Measurements from ENCODE around the gene MTRF1.

The MTRF1 gene

DNA sequence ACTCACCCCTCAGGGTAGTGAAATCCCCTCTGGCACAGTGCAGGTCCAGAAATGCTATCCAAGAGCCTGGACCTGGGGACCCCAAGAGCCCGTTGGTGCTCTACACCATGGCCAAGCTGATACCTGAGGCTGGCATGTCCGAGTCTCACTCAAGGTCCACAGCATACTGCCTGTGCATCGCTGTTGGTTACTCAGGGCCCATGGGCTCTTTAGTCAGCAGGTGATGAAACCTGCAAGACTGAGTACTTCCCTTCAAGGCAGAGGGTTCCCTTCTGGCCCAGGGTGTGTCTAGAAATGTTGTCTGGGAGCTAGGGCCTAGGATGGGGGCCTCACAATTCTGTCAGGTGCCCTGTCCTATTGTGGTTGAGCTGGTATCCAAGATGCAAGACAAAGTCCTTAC lies 49.5 kb downstream of the MTRF1 start:
- DNase-seq (ENCODE audit: low spot score in 2 of 2) (no peak), ATAC-seq (no peak)
- Mint-ChIP-seq H3K27ac (no peak overlapping the region), H3K4me3 (no peak overlapping the region), H3K36me3 (peaks cover 6% of the 10 kb centered on the region), H3K4me1 (no peaks in the 10 kb centered on the region), H3K9me3 (peaks cover 6% of the 10 kb centered on the region)

DNA sequence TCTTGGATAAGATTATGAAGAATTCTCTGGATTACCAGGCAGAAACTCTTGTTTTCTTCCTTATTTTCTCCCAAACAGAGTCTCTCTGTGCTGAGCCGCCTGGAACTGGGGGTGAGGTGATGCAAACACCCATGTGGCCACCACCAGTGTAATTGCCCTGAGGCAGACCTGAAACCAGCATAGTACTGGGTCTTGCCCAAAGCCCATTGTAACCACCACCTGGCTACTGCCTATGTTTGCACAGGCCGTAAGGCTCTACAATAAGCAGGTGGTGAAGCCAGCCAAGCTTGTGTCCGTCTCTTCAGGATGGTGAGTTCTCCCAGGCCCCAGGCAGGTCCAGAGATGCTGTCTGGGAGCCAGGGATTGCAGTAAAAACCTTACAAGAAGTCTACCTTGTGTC lies 50.1 kb downstream of the MTRF1 start:
- peaks cover 6% of the 10 kb centered on the region for H3K9me3 Mint-ChIP-seq
- H3K27ac Mint-ChIP-seq: no peak overlapping the region
- no peaks in the 10 kb centered on the region for H3K4me1 Mint-ChIP-seq
- peaks cover 6% of the 10 kb centered on the region for H3K36me3 Mint-ChIP-seq
- no peak for DNase-seq (ENCODE audit: low spot score in 2 of 2)
- no peak overlapping the region for H3K4me3 Mint-ChIP-seq
- ATAC-seq: no peak

DNA sequence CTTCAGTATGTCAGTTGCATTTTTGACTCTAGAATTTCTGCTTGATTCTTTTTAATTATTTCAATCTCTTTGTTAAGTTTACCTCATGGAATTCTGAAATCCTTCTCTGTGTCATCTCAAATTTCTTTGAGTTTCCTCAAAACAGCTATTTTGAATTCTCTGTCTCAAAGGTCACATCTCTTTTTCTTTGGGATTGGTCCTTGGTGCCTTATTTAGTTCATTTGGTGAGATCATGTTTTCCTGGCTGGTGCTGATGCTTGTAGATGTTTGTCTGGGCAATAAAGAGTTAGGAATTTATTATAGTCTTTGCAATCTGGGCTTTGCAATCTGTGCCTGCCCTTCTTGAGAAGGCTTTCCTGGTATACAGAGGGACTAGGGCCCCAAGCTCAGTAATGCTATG lies 50.5 kb downstream of the MTRF1 start:
- Mint-ChIP-seq H3K36me3 (peaks cover 6% of the 10 kb centered on the region), H3K9me3 (peaks cover 6% of the 10 kb centered on the region), H3K27ac (no peak overlapping the region), H3K4me1 (no peaks in the 10 kb centered on the region), H3K4me3 (no peak overlapping the region)
- ATAC-seq (no peak), DNase-seq (ENCODE audit: low spot score in 2 of 2) (no peak)

DNA sequence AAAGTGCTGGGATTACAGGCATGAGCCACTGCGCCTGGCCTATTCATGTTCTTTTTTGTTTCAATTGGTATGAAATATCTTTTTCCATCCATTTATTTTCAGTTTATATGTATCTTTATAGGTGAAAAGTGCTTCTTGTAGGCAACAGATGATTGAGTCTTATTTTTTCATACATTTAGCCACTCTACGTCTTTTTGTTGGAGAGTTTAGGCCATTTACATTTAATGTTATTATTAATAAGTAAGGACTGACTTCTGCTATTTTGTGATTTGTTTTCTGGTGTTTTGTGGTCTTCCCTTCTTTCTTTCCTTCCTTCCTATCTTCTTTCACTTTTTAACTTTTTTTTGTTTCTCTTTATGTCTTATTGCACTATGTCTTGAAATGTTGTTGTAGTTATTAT lies 52.3 kb downstream of the MTRF1 start:
- Mint-ChIP-seq H3K9me3 (peaks cover 6% of the 10 kb centered on the region), H3K4me3 (no peak overlapping the region), H3K27ac (no peak overlapping the region), H3K36me3 (no peaks in the 10 kb centered on the region), H3K4me1 (no peaks in the 10 kb centered on the region)
- no peak for DNase-seq (ENCODE audit: low spot score in 2 of 2)
- ATAC-seq: no peak

GRCh38 chr13:41206467-41206866 lies 56.9 kb downstream of the MTRF1 start:
- no peak for DNase-seq (ENCODE audit: low spot score in 2 of 2)
- no peak overlapping the region for H3K27ac Mint-ChIP-seq
- peaks cover 6% of the 10 kb centered on the region for H3K9me3 Mint-ChIP-seq
- no peak for ATAC-seq
- H3K4me3 Mint-ChIP-seq: no peak overlapping the region
- H3K4me1 Mint-ChIP-seq: no peaks in the 10 kb centered on the region
- H3K36me3 Mint-ChIP-seq: no peaks in the 10 kb centered on the region

DNA sequence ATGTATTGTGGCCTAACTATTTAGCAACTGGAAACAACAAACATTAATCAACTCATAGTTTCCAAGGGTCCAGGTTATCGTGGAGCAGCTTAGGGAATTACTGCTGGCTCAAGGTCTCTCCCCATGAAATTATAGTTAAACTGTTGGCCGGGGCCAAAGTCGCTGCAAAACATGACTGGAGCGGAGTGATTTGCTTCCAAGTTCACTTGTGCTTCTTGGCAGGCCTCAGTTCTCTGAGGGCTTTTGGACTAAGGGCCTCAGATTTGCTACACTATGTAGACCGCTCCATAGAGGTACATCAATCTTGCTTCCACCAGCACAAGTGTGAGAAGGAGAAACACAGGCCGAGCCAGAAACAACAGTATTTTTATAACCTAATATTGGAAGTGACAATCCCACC lies 59.6 kb downstream of the MTRF1 start:
- H3K27ac Mint-ChIP-seq: no peak overlapping the region
- H3K36me3 Mint-ChIP-seq: no peaks in the 10 kb centered on the region
- H3K4me1 Mint-ChIP-seq: peaks cover 2% of the 10 kb centered on the region
- ATAC-seq: no peak
- no peaks in the 10 kb centered on the region for H3K9me3 Mint-ChIP-seq
- no peak overlapping the region for H3K4me3 Mint-ChIP-seq
- no peak for DNase-seq (ENCODE audit: low spot score in 2 of 2)

DNA sequence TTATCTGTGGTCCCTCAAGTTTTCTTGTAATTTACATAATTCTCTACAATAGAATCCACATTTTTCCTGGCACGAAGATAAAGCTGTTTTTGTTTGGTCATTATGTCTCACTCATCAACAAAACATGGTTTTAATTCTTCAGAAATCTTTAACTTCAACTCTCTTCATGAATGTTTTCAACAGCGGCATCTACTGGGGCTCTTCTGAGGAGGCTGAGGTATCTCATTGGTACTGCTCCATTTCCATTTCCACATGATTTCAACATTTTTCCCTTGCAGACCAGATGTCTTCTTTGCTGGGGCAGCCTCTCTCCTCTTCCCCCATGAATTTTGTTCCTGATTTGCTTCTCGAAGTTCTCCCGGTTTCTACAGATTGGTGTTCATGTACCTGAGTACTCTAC lies 63.2 kb downstream of the MTRF1 start:
- Mint-ChIP-seq H3K36me3 (no peaks in the 10 kb centered on the region), H3K4me3 (no peak overlapping the region), H3K4me1 (peaks cover 5% of the 10 kb centered on the region), H3K27ac (no peak overlapping the region), H3K9me3 (no peaks in the 10 kb centered on the region)
- ATAC-seq (no peak), DNase-seq (ENCODE audit: low spot score in 2 of 2) (no peak)

- no peak for DNase-seq (ENCODE audit: low spot score in 2 of 2)
- Mint-ChIP-seq H3K27ac (no peak overlapping the region), H3K36me3 (no peaks in the 10 kb centered on the region), H3K9me3 (no peaks in the 10 kb centered on the region), H3K4me1 (peaks cover 7% of the 10 kb centered on the region), H3K4me3 (no peak overlapping the region)
- no peak for ATAC-seq
Measured at GRCh38 chr13:41199526-41199925, 63.9 kb downstream of the MTRF1 start.

DNA sequence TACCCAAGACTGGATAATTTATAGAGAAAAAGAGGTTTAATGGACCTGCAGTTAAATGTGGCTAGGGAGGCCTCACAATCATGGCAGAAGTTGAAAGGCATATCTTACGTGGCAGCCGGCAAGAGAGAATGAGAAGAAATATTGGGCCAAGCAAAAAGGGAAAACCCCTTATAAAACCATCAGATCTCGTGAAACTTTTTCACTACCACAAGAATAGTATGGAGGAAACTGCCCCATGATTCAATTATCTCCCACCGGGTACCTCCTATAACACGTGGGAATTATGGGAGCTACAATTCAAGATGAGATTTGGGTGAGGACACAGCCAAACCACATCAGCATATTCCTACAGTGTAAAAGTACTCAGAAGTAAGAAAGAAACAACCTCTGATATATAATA lies 64.3 kb downstream of the MTRF1 start:
- H3K27ac Mint-ChIP-seq: no peak overlapping the region
- no peak for DNase-seq (ENCODE audit: low spot score in 2 of 2)
- H3K4me3 Mint-ChIP-seq: no peak overlapping the region
- no peaks in the 10 kb centered on the region for H3K9me3 Mint-ChIP-seq
- H3K36me3 Mint-ChIP-seq: no peaks in the 10 kb centered on the region
- no peak for ATAC-seq
- H3K4me1 Mint-ChIP-seq: peaks cover 12% of the 10 kb centered on the region

DNA sequence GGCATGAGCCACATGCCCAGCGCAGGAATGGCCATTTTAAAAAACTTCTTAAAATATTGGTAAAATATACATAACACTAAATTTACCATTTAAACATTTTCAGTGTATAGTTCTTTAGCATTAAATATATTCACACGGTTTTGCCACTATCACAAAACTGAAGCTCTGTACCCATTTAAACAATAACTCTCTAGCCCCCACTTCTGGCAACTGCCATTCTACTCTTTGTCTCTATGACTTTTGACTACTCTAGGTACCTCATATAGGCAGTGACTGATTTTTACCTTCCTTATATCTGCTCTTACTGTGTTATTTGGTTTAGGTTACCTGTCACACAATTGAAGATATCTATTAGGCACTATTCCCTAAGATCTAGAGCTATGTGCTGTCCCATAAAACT lies 66.8 kb downstream of the MTRF1 start:
- ATAC-seq (no peak), DNase-seq (ENCODE audit: low spot score in 2 of 2) (no peak)
- Mint-ChIP-seq H3K4me3 (no peak overlapping the region), H3K36me3 (peaks cover 6% of the 10 kb centered on the region), H3K27ac (no peak overlapping the region), H3K9me3 (no peaks in the 10 kb centered on the region), H3K4me1 (peaks cover 31% of the 10 kb centered on the region)

DNA sequence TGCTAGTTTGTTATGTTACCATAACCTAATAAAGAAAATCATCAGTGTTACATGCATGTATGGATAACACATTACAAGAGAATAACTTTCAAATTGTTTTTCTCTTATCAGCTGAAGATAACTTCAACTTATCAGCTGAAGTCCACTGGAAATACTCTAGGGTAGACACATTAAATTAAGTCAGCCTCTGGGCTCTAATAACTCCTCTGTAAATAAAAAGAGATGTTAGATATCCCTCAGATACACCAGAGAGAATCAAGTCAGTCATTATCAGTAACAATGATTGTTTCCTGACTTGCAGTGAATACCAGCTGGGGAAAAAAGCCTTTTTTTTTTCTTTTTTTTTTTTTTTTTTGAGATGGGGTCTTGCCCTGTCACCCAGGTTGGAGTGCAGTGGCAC lies 67.4 kb downstream of the MTRF1 start:
- peaks cover 6% of the 10 kb centered on the region for H3K36me3 Mint-ChIP-seq
- H3K4me1 Mint-ChIP-seq: peaks cover 31% of the 10 kb centered on the region
- ATAC-seq (no peak), DNase-seq (ENCODE audit: low spot score in 2 of 2) (no peak)
- no peaks in the 10 kb centered on the region for H3K9me3 Mint-ChIP-seq
- H3K27ac Mint-ChIP-seq: no peak overlapping the region
- H3K4me3 Mint-ChIP-seq: no peak overlapping the region

DNA sequence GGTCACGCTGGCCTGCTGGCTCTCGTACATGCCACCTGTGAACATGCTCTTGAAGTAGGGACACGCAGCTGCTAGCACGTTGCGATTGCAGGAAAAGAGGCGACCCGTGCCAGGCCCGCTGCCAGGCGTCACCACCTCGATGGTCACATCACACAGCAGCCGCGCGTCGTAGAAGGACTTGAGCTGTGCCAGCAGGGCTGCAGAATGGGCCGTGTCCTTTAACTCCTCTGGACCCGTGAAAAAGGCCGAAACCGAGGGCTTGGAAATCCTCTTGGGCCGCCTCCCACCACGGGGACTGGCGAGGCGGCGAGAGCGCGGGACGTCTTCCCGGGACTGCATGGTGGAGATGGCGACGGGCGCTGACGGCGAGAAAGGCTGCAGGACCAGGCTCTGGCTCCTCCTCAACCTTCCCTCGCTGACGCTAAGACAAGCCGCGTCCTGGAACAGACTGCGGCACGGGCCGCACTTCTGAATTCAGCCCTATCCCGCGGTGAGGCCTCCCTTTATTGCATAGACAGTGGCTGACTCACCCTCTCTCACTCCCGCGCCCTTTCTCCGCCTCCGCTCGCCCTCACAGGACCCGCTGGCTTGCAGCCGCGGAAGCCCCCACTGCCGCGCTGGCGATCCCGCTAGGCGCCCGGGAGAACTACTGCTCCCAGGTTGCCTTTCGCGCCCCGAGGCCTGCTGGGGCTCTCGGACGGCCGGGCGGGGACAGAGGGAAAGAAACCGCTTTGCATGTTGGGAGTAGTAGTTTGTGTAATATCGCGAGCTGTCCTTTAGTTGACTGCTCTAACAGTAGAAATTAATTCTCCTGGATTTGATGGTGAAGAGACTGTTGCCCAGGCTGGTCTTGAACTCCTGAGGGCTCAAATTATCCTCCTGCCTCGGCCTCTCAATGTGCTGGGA lies 69.2 kb downstream of the MTRF1 start, which contains the start of gene KBTBD7:
KBTBD7 (minus strand) TSS at position 651 of the 906 bp plus-strand sequence; CDS start at position 339, 312 bp downstream.
- peak; percentile 85 to 96 for DNase-seq (ENCODE audit: low spot score in 2 of 2)
- H3K9me3 Mint-ChIP-seq: no peaks in the 10 kb centered on the region
- peaks cover 31% of the 10 kb centered on the region for H3K4me1 Mint-ChIP-seq
- H3K36me3 Mint-ChIP-seq: peaks cover 6% of the 10 kb centered on the region
- peak within 1 kb of the TSS; percentile 90 for H3K27ac Mint-ChIP-seq
- ATAC-seq: peak; percentile 98
- peak within 1 kb of the TSS; percentile 83 for H3K4me3 Mint-ChIP-seq

DNA sequence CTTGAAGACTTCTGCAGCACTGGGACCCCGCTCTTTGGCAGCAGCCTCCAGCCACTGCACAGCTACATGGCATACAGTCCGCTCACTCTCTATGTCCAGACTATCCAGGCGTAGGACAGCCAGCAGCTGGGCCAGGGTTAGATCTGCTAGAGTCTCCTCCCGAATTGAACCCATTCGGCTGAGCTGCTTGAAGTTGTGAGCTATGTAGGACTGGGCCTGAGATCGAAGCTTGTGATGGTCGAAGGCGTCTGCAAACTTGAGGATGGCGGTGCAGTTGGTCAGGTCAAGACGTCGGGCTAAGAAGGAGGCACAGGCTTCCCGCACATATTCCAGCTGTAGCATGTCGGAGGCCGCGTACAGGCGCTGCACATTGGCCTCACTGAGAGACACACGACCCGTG lies 69.9 kb downstream of the MTRF1 start:
- H3K4me3 Mint-ChIP-seq: peak overlapping the region; percentile 83
- H3K27ac Mint-ChIP-seq: peak overlapping the region; percentile 90
- peaks cover 6% of the 10 kb centered on the region for H3K36me3 Mint-ChIP-seq
- H3K9me3 Mint-ChIP-seq: no peaks in the 10 kb centered on the region
- ATAC-seq: no peak
- peaks cover 26% of the 10 kb centered on the region for H3K4me1 Mint-ChIP-seq
- DNase-seq (ENCODE audit: low spot score in 2 of 2): no peak

GRCh38 chr13:41188584-41188983 lies 74.8 kb downstream of the MTRF1 start:
- no peak for ATAC-seq
- Mint-ChIP-seq H3K9me3 (no peaks in the 10 kb centered on the region), H3K4me3 (no peak overlapping the region), H3K4me1 (peaks cover 14% of the 10 kb centered on the region), H3K27ac (no peak overlapping the region), H3K36me3 (peaks cover 4% of the 10 kb centered on the region)
- no peak for DNase-seq (ENCODE audit: low spot score in 2 of 2)

DNA sequence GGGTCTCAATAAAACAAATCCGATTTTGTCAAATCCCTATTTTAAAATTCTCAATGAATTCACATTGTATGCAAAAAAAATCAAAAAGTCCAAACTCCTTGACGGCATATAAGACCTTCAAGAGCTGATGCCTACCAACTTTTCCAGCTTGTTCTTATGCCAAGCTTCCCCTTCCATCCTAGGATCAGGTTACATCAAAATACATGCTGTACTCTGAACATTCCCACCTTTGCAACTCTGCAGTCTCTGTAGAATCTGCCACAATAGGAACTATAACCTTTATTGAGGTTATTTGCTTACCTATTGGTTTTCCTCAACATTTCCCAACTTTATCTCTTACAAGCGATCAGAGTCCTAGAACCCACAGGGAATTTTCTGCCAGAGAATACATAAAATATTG lies 76.9 kb downstream of the MTRF1 start:
- ATAC-seq (no peak), DNase-seq (ENCODE audit: low spot score in 2 of 2) (no peak)
- H3K36me3 Mint-ChIP-seq: no peaks in the 10 kb centered on the region
- no peaks in the 10 kb centered on the region for H3K9me3 Mint-ChIP-seq
- no peak overlapping the region for H3K4me3 Mint-ChIP-seq
- no peak overlapping the region for H3K27ac Mint-ChIP-seq
- no peaks in the 10 kb centered on the region for H3K4me1 Mint-ChIP-seq

DNA sequence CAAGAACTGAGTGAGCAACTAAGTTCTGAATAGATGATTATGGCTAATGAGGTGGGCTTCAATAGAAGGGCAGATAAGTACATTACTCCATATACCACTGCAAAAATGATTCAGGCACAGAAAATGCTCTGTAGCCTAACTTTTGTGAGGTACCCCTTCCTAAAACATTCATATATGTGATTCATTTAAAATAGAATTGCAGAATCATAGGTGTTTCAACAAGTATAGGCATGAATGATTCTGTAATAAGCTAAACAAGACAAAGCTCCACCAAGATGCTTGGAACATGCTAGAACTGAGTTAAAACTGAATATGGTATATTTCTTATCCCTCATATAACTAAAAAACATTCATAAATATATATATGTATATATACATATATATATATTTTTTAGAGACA lies 81.1 kb downstream of the MTRF1 start:
- no peak for DNase-seq (ENCODE audit: low spot score in 2 of 2)
- H3K4me3 Mint-ChIP-seq: no peak overlapping the region
- H3K9me3 Mint-ChIP-seq: no peaks in the 10 kb centered on the region
- no peak for ATAC-seq
- no peaks in the 10 kb centered on the region for H3K4me1 Mint-ChIP-seq
- no peak overlapping the region for H3K27ac Mint-ChIP-seq
- H3K36me3 Mint-ChIP-seq: no peaks in the 10 kb centered on the region

Measured in stimulated activated effector memory CD8-positive, alpha-beta T cell treated with anti-CD3 and anti-CD28 coated beads, Interleukin-12 subunit alpha, Interleukin-12 subunit beta, amount 100 ng/mL, for 72 hours (primary cell).